Measurements from ENCODE around the gene SUGCT.
A peak's percentile ranks its signal among the peaks of the same experiment; 100 is the strongest.
"Not testable (repeated sequence)": the region's sequence is repeated elsewhere in the genome, so short reads cannot be mapped to it uniquely, and the experiment has no call there.

Gene SUGCT

GRCh38 chr7:40650903-40651302, 516.1 kb downstream of the SUGCT start:
- H3K9ac ChIP-seq (ENCODE audit: low read length); H4K91ac ChIP-seq (ENCODE audit: low read depth, low read length); H4K8ac ChIP-seq (ENCODE audit: low read depth, low read length); H2AFZ ChIP-seq (ENCODE audit: insufficient read depth, low read length, poor library complexity); DNase-seq; H3K36me3 ChIP-seq (ENCODE audit: control insufficient read depth in 1 of 2, insufficient read depth in 2 of 2, low read length in 2 of 2); H3K4me3 ChIP-seq (ENCODE audit: low read depth, low read length); H3K18ac ChIP-seq (ENCODE audit: low read length); H3K79me2 ChIP-seq (ENCODE audit: control insufficient read depth, insufficient read depth, low read length, poor library complexity); H3K4me1 ChIP-seq (ENCODE audit: control insufficient read depth in 1 of 2, insufficient read depth in 2 of 2, low read length in 2 of 2); H4K12ac ChIP-seq (ENCODE audit: low read depth, low read length); H3K4me2 ChIP-seq (ENCODE audit: low read length); H3K4ac ChIP-seq (ENCODE audit: low read depth, low read length); H3K27me3 ChIP-seq (ENCODE audit: insufficient read depth, low read length); H2AK5ac ChIP-seq (ENCODE audit: low read length); H2BK5ac ChIP-seq (ENCODE audit: low read depth, low read length, poor library complexity); H2BK120ac ChIP-seq (ENCODE audit: insufficient read depth, low read length, poor library complexity); H3K27ac ChIP-seq (ENCODE audit: low read depth, low read length); H3K23ac ChIP-seq (ENCODE audit: low read length); H3K14ac ChIP-seq (ENCODE audit: low read length); H3K79me1 ChIP-seq (ENCODE audit: low read length); H2BK12ac ChIP-seq (ENCODE audit: low read length); H3K9me3 ChIP-seq (ENCODE audit: insufficient read depth, low read depth, low read length): not testable (repeated sequence)
- WGBS (ENCODE audit: extremely low coverage, insufficient coverage, insufficient read length), result no CpG with 5 or more reads among the region's 1 CpG

- no CpG with 5 or more reads among the region's 4 CpGs for WGBS (ENCODE audit: extremely low coverage, insufficient coverage, insufficient read length)
- H4K12ac ChIP-seq (ENCODE audit: low read depth, low read length), result no peak overlapping the region
- H3K14ac ChIP-seq (ENCODE audit: low read length), result no peak overlapping the region
- H2AFZ ChIP-seq (ENCODE audit: insufficient read depth, low read length, poor library complexity), result no peak overlapping the region
- no peak overlapping the region for H3K4ac ChIP-seq (ENCODE audit: low read depth, low read length)
- no peak overlapping the region for H3K23ac ChIP-seq (ENCODE audit: low read length)
- no peaks in the 10 kb centered on the region for H3K79me2 ChIP-seq (ENCODE audit: control insufficient read depth, insufficient read depth, low read length, poor library complexity)
- H3K9me3 ChIP-seq (ENCODE audit: insufficient read depth, low read depth, low read length), result no peaks in the 10 kb centered on the region
- no peak overlapping the region for H2BK5ac ChIP-seq (ENCODE audit: low read depth, low read length, poor library complexity)
- no peak overlapping the region for H4K8ac ChIP-seq (ENCODE audit: low read depth, low read length)
- H3K4me2 ChIP-seq (ENCODE audit: low read length), result no peak overlapping the region
- H3K36me3 ChIP-seq (ENCODE audit: control insufficient read depth in 1 of 2, insufficient read depth in 2 of 2, low read length in 2 of 2), result no peaks in the 10 kb centered on the region
- H3K79me1 ChIP-seq (ENCODE audit: low read length), result no peaks in the 10 kb centered on the region
- H4K91ac ChIP-seq (ENCODE audit: low read depth, low read length), result no peak overlapping the region
- no peak overlapping the region for H3K4me3 ChIP-seq (ENCODE audit: low read depth, low read length)
- DNase-seq, result no peak
- peak overlapping the region; percentile 49 for H3K9ac ChIP-seq (ENCODE audit: low read length)
- no peak overlapping the region for H2BK120ac ChIP-seq (ENCODE audit: insufficient read depth, low read length, poor library complexity)
- H2BK12ac ChIP-seq (ENCODE audit: low read length), result no peak overlapping the region
- H3K18ac ChIP-seq (ENCODE audit: low read length), result no peak overlapping the region
- no peak overlapping the region for H3K27ac ChIP-seq (ENCODE audit: low read depth, low read length)
- H2AK5ac ChIP-seq (ENCODE audit: low read length), result no peak overlapping the region
- H3K27me3 ChIP-seq (ENCODE audit: insufficient read depth, low read length), result no peaks in the 10 kb centered on the region
- peaks cover 0 to 3% of the 10 kb centered on the region in 2 experiments for H3K4me1 ChIP-seq (ENCODE audit: control insufficient read depth in 1 of 2, insufficient read depth in 2 of 2, low read length in 2 of 2)
Measured at GRCh38 chr7:40654171-40654570, 519.4 kb downstream of the SUGCT start.

DNA sequence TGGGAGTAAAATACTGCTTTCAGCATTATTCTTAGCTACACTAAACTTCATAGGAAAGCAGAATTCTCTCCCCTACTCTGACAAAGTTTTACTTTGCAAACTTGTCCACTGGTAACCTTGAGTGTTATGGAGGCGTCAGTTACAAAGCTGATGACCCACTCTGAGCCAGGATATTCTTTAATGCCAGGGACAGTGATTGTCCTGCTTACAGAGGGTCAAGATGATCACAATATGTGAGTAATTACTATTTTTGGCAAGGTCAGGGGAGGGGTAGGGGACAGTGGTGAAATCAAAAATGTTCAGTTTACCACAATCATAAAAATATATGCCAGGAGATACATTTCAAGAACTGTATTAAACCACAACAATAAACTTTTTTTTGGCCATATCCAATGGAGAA, 520.6 kb downstream of the SUGCT start:
- Histone ChIP-seq H3K4ac (ENCODE audit: low read depth, low read length) (no peak overlapping the region), H3K18ac (ENCODE audit: low read length) (no peak overlapping the region), H3K9ac (ENCODE audit: low read length) (no peak overlapping the region), H3K27ac (ENCODE audit: low read depth, low read length) (no peak overlapping the region), H2AK5ac (ENCODE audit: low read length) (no peak overlapping the region), H3K14ac (ENCODE audit: low read length) (no peak overlapping the region), H3K4me3 (ENCODE audit: low read depth, low read length) (no peak overlapping the region), H2AFZ (ENCODE audit: insufficient read depth, low read length, poor library complexity) (no peak overlapping the region), H3K36me3 (ENCODE audit: control insufficient read depth in 1 of 2, insufficient read depth in 2 of 2, low read length in 2 of 2) (no peaks in the 10 kb centered on the region), H4K8ac (ENCODE audit: low read depth, low read length) (no peak overlapping the region), H3K4me2 (ENCODE audit: low read length) (no peak overlapping the region), H4K12ac (ENCODE audit: low read depth, low read length) (no peak overlapping the region), H3K4me1 (ENCODE audit: control insufficient read depth in 1 of 2, insufficient read depth in 2 of 2, low read length in 2 of 2) (peaks cover 0 to 3% of the 10 kb centered on the region in 2 experiments), H3K23ac (ENCODE audit: low read length) (no peak overlapping the region), H2BK12ac (ENCODE audit: low read length) (no peak overlapping the region), H3K79me2 (ENCODE audit: control insufficient read depth, insufficient read depth, low read length, poor library complexity) (no peaks in the 10 kb centered on the region), H3K27me3 (ENCODE audit: insufficient read depth, low read length) (no peaks in the 10 kb centered on the region), H3K9me3 (ENCODE audit: insufficient read depth, low read depth, low read length) (no peaks in the 10 kb centered on the region), H3K79me1 (ENCODE audit: low read length) (no peaks in the 10 kb centered on the region), H2BK5ac (ENCODE audit: low read depth, low read length, poor library complexity) (no peak overlapping the region), H4K91ac (ENCODE audit: low read depth, low read length) (no peak overlapping the region), H2BK120ac (ENCODE audit: insufficient read depth, low read length, poor library complexity) (no peak overlapping the region)
- no peak for DNase-seq
- WGBS (ENCODE audit: extremely low coverage, insufficient coverage, insufficient read length), result no CpG with 5 or more reads among the region's 1 CpG

GRCh38 chr7:40656349-40656748, 521.5 kb downstream of the SUGCT start:
- no peak overlapping the region for H2AK5ac ChIP-seq (ENCODE audit: low read length)
- H4K91ac ChIP-seq (ENCODE audit: low read depth, low read length), result no peak overlapping the region
- no peaks in the 10 kb centered on the region for H3K27me3 ChIP-seq (ENCODE audit: insufficient read depth, low read length)
- H3K4me2 ChIP-seq (ENCODE audit: low read length), result no peak overlapping the region
- H2AFZ ChIP-seq (ENCODE audit: insufficient read depth, low read length, poor library complexity), result no peak overlapping the region
- H3K4ac ChIP-seq (ENCODE audit: low read depth, low read length), result no peak overlapping the region
- no peak overlapping the region for H2BK120ac ChIP-seq (ENCODE audit: insufficient read depth, low read length, poor library complexity)
- no peak for DNase-seq
- H3K79me2 ChIP-seq (ENCODE audit: control insufficient read depth, insufficient read depth, low read length, poor library complexity), result no peaks in the 10 kb centered on the region
- no peak overlapping the region for H4K8ac ChIP-seq (ENCODE audit: low read depth, low read length)
- no peak overlapping the region for H3K4me3 ChIP-seq (ENCODE audit: low read depth, low read length)
- H2BK5ac ChIP-seq (ENCODE audit: low read depth, low read length, poor library complexity), result no peak overlapping the region
- no peak overlapping the region for H4K12ac ChIP-seq (ENCODE audit: low read depth, low read length)
- WGBS (ENCODE audit: extremely low coverage, insufficient coverage, insufficient read length), result no CpG with 5 or more reads among the region's 2 CpGs
- H3K9ac ChIP-seq (ENCODE audit: low read length), result no peak overlapping the region
- H3K79me1 ChIP-seq (ENCODE audit: low read length), result no peaks in the 10 kb centered on the region
- no peak overlapping the region for H3K27ac ChIP-seq (ENCODE audit: low read depth, low read length)
- no peak overlapping the region for H3K23ac ChIP-seq (ENCODE audit: low read length)
- H3K4me1 ChIP-seq (ENCODE audit: control insufficient read depth in 1 of 2, insufficient read depth in 2 of 2, low read length in 2 of 2), result peaks cover 0 to 3% of the 10 kb centered on the region in 2 experiments
- H3K9me3 ChIP-seq (ENCODE audit: insufficient read depth, low read depth, low read length), result no peaks in the 10 kb centered on the region
- H3K14ac ChIP-seq (ENCODE audit: low read length), result no peak overlapping the region
- no peaks in the 10 kb centered on the region for H3K36me3 ChIP-seq (ENCODE audit: control insufficient read depth in 1 of 2, insufficient read depth in 2 of 2, low read length in 2 of 2)
- H3K18ac ChIP-seq (ENCODE audit: low read length), result no peak overlapping the region
- H2BK12ac ChIP-seq (ENCODE audit: low read length), result no peak overlapping the region

Data from trophoblast cell (in vitro differentiated cells and primary cell).